ENCODE measurements around the gene TLE4.

The TLE4 gene

DNA sequence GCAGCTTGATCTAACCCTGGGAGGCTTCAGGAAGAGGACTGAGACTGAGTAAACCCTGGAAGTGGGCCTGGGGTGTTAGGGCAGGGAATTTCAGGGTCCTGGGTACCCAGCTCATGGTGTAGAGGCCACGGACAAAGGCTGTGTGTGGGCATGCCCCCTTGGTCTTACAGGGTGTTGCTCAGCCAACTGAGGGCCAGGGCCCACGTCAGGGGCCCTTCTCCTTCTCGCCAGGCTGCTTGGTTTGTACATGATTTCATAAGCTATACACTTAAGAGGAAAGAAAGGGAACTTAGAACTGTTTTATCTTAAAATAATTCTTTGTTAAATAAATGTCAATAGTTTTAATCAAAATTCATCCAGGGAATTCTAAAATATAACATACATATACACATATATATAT lies 95.4 kb downstream of the TLE4 start:
- no peak for DNase-seq

DNA sequence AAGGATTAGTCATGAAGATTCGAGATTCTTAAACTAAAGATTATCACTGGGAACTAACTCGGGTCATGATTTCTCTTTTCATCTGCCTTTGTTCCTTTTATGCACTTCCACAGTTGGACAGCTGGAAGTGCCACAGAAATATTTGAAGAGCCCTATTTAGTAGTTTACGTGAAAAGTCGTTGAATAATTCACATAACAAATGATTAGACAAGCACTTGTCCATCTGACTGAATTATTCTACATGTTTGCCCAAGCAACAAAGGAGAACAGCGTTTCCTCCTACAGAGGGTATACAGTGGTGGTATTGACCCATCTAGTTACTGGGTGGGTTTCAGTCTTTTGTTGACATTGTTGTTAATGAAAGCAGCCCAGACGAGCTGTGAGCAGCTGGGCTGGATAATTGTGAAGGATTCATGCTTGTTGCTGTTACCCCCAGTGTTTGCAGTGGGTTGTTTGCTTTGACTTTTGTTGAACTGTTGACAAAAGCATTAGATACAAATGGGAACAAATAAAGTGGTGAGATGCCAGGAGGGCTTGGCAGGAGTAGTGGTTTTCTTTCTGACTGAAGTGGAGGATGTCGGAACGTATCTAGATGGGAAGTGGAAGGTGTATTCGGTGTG lies 96.2 kb downstream of the TLE4 start:
- peak; percentile 98 for DNase-seq

DNA sequence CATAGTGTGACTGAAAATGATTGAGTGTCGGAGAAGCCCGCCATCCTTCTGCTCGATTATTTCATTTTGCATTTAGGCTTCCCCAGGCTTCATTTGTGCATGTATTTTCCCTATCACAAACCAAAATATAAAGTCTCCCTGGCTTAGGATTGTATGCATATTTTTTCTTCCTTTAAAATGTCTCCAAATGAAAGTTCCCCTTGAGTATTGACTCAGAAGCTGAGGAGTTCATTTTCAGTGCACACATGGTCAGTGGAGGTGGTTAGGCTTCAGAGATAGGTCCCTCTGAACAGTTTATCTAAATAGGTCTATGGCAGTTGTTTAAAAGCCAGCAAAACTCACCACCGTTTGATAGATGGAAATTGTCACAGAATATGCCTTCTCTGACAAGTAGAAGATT lies 97.2 kb downstream of the TLE4 start:
- DNase-seq: no peak

DNA sequence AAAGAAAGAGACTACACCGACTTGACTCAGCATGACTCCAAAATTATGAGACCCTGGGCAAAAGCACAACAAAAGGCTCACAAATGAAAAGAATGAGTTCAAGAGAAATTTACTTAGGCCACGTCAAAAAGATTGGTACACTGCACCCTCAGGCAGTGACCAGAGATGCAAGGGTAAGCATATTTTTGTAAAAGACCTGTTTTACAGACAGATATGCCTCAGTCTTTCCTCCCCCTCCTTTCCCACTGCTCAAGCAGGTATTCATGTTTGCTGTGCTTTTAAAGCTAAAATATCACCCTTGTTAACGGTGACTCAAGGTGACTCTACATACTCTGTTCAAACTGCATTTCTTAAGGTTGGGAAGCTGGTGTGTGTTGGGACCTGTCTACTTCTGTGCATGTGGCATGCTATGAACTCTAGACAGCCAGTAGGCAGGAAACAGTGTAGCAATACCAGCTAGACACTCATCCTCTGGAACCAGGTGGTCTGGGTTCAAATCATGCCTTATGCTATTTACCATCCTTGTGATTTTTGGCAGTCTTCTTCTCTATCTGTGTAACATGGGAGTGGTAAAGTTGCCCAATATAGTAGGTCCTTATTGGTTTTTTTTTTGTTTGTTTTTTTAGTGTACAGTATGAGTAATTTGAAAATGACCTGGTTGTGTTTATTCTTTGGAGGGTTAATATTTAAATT lies 98.7 kb downstream of the TLE4 start:
- DNase-seq: no peak

DNA sequence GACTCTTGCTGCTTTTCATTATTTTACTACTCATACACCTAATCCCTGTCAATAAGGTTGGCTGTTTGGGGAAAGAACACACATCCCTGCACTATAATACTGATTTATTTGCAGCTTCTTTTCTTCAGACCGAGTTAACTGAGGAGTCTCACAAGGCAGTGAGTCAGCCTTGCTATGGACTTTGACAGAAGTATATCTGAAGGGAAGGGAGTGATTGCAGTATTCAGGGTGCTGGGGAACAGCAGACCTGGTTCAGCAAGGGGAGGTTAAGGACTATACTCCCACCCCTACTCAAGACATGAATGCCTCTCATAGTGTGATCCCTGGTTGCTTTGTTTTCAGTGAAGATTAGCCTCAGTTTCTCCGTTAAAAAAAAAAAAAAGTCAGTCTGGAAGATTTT lies 99.8 kb downstream of the TLE4 start:
- no peak for DNase-seq

DNA sequence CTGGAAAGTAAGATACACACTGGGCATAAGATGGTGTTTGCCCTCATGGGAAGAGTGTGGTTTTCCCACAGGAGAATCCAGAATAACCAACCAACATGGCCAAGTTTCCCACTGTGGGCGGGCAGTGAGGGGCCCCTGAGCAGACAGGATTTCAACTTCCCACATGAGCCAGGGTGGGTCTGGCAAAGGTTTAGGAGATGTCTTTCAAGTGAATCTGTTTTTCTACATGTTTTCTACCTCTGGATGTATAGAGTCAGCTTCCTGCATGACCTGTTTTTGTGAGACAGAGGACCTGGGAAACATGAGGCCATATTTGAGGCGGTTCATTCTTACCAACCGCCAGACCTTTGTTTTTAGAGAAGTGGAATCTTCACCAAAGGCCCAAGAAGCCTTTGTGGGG lies 100.5 kb downstream of the TLE4 start:
- no peak for DNase-seq

DNA sequence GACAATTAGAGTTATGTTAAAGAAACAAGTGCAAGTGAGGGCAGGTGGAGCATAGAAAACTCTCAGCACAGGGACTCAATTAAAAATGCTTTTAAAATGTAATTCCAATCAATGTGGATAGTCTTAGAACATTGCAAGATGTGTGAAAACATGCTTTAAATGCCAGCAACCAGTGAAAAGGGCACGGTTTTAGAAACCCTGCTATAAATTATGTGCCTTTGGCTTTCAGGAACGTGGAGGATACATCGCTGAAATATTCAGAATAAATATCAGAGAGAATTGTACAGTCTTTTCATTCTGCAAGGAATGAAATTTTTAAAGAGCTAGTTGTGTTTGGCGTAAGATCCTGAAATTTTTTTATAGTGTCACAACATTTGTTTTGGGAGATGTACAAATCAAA lies 101.1 kb downstream of the TLE4 start:
- DNase-seq: no peak

DNA sequence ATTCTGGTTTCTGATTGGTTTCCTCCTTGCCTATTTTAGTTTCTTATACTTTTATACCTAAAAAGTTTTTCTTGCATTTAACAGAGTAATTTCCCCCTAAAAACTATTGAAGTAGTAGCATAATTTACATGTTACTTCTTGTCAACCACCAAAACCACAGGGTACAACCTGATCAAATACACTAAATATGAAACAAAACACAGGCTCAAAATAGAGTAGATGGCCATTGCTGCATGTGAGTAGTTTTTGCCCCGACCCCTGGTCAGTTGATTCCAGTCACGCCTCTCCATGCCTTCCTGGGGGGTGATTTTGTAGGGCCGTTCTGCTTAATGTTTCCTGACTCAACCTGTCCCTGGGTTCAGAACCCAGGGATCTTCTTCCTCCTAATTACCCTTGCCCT lies 101.8 kb downstream of the TLE4 start:
- no peak for DNase-seq

DNA sequence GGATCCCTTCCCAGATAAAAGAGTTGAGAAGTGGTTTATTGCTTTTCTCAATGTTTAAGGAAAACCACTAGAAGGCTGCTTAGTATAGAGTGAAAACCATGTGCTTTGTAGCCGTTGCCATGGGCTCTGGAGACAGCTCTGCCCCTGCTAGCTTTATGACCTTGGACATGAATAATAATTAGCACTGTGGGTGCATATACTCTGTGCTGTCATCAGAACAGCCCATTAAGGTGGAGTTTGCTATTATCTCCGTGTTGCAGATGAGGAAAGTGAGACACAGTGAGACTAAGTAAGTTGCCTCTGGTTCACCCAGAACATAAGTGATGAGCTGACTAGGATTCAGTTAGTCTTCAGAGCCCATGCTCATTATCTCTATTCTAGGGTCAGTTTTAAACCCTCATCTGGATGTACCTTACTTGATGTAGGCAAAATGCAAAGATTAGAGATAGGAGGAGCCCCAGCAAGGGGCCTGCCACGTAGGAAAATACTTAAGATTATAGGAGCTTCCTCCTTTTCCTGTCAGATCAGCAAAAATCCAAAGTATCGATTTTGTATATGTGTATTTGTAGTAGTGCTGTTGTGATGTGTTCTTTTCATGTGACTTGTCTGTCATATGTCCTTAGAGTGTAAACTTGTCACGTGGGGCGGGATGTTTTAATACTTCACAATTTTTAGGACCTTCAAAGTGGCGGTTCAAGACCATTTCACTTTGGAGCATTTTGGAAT lies 102.5 kb downstream of the TLE4 start:
- DNase-seq: no peak

DNA sequence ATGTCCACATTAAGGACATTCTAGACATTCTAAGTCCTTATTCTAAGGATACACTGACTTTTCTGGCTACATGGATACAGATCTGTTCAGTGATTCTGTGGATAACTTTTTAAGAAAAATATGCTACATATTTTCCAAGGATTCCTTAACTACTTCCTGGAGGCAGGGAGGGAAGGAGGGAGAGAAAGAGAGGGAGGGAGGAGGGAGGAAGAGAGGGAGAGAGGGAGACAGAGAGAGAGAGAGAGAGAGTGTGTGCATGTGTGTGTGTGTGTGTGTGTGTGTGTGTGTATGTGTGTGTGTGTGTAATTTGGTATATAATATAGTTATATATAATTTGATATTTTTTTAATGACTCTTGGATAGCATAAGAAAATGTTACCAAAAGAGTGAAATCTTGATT lies 109.8 kb downstream of the TLE4 start:
- no peak for DNase-seq

DNA sequence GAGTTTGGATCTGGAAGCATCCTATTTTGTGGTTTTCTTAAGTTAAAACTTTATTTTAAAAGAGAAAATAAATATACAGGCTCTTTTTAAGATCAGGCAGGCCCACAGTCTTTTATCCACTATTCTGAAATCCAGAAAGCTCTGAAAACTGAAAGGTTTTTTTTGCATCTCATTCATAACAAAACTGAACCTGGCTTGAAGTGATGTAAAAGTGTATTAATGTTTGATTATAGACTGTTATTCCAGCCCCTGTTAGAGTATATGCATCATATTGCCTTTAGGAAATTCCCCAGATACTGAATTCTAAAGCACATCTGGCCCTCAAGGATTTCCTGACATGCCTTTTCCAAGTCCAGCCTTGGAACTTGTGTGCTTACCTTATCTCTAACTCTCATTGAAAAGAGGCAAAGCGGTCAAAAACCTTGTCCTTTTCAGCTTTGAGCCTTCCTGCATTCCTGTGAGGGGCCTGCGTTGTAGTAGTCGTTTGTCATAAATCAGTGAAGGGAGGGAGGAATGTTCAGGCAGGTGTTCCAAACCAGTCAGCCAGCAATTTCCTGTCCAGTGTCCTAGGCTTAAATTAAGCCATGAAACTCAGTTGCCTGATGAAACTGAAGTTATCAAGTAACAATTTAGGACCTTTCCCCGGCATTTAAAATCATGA lies 110.4 kb downstream of the TLE4 start:
- no peak for DNase-seq

DNA sequence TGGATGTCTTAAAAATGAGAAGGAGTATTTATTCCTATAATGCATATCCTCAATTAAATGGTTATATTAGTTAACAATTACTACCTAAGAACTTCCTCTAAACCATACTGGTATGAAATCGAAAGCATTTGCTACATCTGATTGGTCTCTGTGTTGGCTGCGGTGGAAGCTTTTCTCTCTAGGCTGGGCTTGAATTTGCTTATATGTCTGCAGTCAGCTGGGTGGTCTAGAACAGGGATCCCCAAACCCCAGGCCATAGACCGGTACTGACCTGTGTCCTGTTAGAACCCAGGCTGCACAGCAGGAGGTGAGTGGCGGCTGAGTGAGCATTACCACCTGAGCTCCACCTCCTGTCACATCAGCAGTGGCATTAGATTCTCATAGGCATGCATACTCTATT lies 112.3 kb downstream of the TLE4 start:
- no peak for DNase-seq

DNA sequence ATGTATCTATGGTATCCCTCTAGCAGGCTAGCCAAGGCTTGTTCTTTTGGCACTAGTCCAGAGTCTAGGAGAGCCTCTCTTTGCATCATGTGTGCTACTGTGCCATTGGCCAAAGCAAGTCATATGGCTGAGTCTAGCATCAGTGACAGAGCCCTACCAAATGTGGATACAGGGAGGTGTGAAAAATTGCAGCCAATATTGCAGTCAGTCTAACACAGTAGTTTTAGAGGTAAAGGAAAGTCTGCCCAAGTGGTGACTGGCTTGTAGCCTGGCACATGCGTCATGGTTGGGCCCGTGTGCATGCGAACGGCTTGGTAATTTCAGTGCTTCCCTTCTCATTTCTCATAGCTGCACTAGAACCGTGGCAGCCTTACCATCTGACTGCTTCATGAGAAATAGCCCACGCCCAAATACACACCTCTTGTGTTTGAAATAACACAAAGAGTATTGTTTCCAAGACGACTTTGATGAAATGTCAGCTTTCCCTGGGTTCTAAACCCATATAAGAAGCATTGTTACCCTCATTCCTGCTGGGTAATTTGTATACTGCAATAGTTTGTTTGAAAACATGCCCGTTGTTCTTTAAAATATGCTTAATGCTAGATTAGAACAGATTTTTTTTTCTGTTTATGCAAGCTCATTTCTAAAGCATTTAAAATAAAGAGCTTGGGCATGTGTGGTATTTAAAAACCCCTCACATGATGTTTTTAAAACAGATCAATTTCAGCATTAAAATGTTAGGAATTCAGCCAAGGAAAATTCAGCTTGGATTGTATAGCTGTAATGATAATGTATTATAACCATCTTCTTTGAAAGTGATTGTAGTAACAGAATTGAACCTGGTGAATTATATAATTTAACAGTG lies 113.2 kb downstream of the TLE4 start:
- DNase-seq: no peak

DNA sequence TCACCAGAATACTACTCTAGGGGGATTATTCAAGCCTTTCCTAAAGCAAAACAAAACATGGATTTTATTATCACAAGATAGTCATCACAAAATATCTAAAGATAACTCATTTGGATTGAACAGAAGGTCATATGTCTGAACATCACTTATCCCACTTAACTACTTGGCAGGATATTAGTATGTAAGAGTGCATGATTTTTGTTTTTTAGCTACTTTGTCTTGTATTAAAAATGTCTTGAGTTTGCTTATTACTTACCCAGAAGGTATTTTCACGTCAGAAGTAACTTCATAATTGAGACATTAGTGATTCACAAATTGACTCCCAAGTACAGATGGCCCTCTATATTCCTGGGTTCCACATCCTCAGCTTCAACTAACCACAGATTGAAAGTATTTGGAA lies 113.8 kb downstream of the TLE4 start:
- DNase-seq: no peak

DNA sequence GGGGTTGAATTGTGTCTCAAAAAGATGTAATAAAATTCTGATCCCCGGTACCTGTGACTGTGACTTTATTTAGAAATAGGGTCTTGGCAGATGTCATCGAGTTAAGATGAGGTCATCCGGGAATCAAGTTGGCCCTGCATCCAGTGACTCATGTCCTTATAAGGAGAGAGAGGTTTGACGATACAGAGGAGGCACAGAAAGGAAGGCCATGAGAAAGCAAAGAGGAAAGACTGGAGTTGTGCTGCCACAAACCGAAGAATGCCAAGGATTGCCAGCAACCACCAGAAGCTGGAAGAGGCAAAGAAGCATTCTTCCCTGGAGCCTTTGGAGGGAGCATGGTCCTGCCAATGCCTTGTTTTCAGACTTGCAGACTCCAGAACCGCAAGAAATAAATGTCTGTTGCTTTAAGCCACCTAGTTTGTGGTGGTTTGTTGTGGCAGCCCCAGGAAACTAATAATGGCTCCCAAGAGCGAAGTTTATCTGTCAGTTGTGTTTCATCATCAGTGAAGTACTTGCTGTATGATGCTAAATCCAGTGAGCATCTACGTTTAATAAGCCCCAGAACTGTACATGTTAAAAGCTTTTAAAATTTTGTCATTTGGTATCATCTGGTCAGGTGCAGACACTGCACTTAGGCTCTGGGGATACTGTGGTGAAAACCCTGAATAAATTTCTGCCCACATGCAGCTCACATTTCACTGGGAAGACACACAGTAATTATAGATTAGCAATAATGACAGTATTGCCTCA lies 114.8 kb downstream of the TLE4 start:
- no peak for DNase-seq

DNA sequence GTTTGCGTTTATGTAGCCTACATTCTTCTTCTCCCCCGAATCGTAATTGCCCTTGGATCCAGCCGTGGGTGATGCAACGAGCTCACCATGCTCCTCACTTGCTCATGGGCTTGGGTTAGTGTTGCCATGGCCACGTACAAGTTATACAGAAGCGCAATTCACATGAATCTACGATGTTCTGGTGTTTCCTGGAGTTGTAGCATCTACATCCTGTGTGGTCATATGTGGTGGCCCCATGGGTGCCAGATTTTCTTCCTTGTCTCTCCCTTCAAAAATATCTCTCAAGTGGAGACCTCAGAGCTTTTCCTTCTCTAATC lies 115.3 kb downstream of the TLE4 start:
- no peak for DNase-seq

DNA sequence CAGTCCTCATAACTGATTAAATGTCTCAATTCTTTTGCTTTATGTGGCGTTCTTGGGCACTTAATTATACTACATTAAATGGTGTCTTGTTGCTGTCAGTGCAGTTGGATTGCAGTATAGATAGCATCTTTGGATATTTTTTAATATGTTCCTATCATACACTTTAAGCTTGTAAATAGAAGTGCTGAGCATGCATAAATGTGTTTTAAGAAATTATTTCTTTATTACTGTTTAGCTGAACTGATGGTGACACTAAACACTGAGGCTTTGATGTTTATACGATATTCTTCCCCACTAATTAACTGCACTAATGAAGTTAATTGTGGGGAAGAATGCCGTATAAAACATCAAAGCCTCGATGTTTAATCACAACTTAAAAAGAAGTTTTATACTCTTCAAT lies 116.6 kb downstream of the TLE4 start:
- DNase-seq: no peak

DNA sequence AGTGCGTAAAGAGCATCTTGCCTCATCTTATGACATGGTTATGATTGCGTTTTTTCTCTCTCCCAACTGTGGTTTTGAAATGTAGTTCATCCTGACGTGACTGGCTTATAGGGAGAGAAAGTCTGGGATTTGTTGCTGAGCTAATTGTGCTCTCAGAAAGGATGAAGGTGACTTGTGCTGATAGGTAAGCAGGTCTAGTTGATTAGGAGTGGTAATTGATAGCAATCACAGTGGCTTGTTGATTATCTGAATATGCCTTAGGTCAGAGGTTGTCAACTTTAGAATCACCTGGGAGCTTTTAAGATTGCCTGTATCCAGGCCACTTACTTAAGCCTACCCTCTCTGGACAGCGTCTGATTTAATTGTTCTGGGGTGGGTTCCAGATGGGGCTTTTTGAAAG lies 117.8 kb downstream of the TLE4 start:
- DNase-seq: no peak

DNA sequence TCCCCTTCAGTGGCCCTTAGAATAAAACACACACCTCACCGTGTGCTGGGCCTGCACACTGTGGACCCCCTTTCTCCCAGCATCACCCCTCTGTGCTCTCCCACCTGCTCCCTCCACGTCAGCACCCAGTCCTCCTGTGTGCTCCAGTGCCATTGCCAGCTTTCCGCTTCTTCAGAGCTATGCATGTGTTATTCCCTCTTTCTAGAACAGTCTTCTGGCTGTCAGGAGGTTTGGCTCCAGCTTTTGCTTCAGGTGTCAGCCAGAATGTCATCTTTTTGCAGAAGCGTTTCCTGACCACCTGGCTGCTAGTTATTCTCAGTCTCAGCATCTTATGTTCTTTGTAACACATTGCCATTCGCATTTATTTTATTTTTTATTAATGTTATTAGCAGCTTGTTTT lies 119.7 kb downstream of the TLE4 start:
- no peak for DNase-seq

DNA sequence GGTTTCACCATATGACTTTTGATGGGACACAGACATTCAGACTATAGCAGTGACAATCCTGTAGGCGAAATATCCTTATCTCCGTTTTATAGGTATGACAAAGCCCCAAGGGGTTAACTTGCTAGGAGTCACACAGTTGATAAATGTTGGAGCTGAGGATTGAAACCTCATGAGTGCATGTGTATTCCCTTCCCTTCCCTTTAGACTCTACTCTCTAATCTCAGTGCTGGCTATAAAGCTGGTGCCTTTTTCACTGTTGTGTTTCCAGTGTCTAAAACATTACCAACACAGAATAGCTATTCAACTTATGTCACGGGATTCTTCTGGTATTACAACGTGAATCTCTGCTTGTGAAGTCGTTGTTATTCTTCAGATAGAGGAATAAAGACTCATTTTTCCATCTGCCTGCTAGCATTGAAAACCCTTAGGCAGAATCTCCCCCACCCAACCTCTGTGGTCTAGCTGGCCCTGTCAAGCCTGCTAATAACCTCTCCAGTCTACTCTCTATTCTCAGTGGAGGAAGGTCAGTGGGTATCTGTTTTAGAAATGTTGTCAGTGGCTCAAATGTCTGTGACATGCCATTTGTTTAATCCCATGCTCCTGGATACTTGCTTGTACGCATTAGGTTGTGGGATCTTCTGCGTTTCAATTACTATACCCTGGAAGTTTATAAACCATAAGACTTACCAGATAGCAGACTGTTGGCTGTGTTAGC lies 121.2 kb downstream of the TLE4 start:
- DNase-seq: no peak

DNA sequence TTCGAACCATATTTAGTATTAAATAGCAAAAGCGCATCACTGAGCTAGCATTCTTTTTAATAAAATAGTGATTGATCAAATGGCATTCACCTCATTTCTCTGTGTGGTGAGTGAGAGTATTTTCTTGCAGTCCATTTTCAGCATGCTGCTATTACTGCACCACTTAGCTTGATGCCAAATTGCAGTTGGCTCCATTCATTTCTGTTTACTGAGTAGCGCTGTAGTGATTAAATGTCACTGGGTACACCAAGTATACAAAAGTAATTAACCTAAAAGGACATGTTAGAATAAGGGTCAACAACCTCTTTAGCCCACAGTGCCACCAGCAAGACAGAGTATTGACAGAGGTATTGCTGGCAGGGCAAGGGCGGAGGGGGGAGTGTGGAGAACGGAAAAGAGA lies 122.0 kb downstream of the TLE4 start:
- no peak for DNase-seq

DNA sequence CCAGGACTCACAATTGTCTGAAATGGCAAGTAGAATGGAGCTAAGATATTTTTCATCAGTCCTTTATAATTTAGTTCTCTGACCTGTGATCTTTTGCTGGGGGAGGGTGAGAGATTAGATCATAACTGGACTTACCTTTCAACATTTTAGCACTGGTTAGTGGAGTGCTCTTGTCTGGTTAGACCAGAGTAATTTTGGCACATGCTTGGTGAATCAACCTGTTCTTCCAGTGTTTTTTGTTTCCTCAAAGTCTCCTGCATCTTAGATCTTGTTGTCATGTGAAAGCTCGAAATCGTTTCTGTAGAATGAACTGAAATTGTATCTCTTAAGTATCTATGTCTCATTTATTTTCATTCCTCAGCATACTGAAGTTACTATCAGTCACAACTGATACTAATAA lies 122.4 kb downstream of the TLE4 start:
- DNase-seq: no peak

Measured in NCI-H510A treated with DMSO at 0.1 percent for 48 hours (cell line).